ENCODE data around the gene ABCC3.

DNA sequence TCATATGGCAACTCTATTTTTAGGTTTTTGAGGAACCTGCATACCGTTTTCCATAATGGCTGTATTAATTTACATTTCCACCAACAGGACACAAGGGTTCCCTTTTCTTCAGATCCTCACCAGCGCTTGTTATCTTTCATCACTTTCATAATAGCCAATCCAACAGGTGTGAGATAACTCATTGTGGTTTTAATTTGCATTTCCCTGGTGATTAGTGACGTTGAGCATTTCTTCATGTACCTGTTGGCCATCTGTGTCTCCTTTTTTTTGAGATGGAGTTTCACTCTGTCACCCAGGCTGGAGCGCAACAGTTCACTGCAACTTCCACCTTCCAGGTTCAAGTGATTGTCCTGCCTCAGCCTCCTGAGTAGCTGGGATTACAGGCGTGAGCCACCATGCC lies 36.2 kb upstream of the ABCC3 start:
- TF ChIP-seq, protein P1, sequence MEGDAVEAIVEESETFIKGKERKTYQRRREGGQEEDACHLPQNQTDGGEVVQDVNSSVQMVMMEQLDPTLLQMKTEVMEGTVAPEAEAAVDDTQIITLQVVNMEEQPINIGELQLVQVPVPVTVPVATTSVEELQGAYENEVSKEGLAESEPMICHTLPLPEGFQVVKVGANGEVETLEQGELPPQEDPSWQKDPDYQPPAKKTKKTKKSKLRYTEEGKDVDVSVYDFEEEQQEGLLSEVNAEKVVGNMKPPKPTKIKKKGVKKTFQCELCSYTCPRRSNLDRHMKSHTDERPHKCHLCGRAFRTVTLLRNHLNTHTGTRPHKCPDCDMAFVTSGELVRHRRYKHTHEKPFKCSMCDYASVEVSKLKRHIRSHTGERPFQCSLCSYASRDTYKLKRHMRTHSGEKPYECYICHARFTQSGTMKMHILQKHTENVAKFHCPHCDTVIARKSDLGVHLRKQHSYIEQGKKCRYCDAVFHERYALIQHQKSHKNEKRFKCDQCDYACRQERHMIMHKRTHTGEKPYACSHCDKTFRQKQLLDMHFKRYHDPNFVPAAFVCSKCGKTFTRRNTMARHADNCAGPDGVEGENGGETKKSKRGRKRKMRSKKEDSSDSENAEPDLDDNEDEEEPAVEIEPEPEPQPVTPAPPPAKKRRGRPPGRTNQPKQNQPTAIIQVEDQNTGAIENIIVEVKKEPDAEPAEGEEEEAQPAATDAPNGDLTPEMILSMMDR (IDR thresholded peaks at IDR 0.05), result no peak
- no peak for TF ChIP-seq EP300 (IDR thresholded peaks at IDR 0.05)
- no peak for TF ChIP-seq POLR2AphosphoS5 (IDR thresholded peaks at IDR 0.05)
- no peak for TF ChIP-seq POLR2A (IDR thresholded peaks at IDR 0.05)
